HepG2 (cell line): ENCODE data around the gene KRTCAP3. TPM values are rescaled to one million over a fixed set of nuclear protein-coding genes. Genes with fewer than 3 reads are reported as not detected.
"Not testable (repeated sequence)": the region's sequence is repeated elsewhere in the genome, so short reads cannot be mapped to it uniquely, and the experiment has no call there.

Experiments used
- ATAC-seq: fragments of 200-7000 bp; cut with Tn5 transposase; 3 replicates; pipeline ENCODE4 v1.9.1; 2020; ENCODE audit warnings: mild to moderate bottlenecking, moderate library complexity
- BruUV-seq: library from RNA; stranded (reverse); fragments of 400-500 nt; replicated peaks from 2 replicates; lab custom pipeline; 2021; lab: Mats Ljungman, UMichigan
- CTCF ChIA-PET: fragments of 300-600 bp; formaldehyde crosslinking; extraction: SDS; loops from one replicate; lab custom pipeline; 2021; ENCODE audit warnings: low total read pairs, inconsistent platforms, low intra/inter-chr PET ratio; lab: Yijun Ruan, JAX
- POLR2A ChIA-PET: fragments of 350-600 bp; sonication (Branson Sonifier 250); formaldehyde crosslinking; loops from one replicate; lab custom pipeline; 2020; ENCODE audit warnings: antibody characterized with exemption, inconsistent platforms; lab: Yijun Ruan, JAX
- DNase-seq: peaks from one replicate; pipeline ENCODE4 v3.0.0-alpha.2; 2015; ENCODE audit warnings: low spot score
- FAIRE-seq: peaks from 3 replicates; lab custom pipeline; 2011; peaks lifted over from hg19 to GRCh38; lab: Jason Lieb, UNC
- H2AFZ ChIP-seq: one replicate; pipeline ENCODE4 v1.6.1; 2011; ENCODE audit warnings: low read length, inconsistent platforms
- H3K27ac ChIP-seq: fragments of 300-600 bp; 3 replicates; pipeline ENCODE4 v1.8.0; 2011; ENCODE audit warnings: mixed run types, mild to moderate bottlenecking, mixed read lengths, low read length, inconsistent platforms; ENCODE audit not compliant: insufficient read depth; ENCODE audit errors: extremely low read length
- H3K27me3 ChIP-seq, 2 experiments: fragments of 200-600 bp in 1 of 2; 2 replicates in 1 of 2; 3 replicates in 1 of 2; pipeline versions ENCODE4 v1.6.0 to v1.8.0; 2011; ENCODE audit warnings: low read length in 2 of 2, mild to moderate bottlenecking in 2 of 2, moderate library complexity in 2 of 2, inconsistent platforms in 1 of 2; ENCODE audit not compliant: insufficient read depth in 2 of 2, control insufficient read depth in 1 of 2
- H3K36me3 ChIP-seq, 2 experiments: fragments of 200-600 bp in 1 of 2; replicated peaks in 1 of 2; 2 replicates in 1 of 2; 3 replicates in 1 of 2; pipeline versions ENCODE4 v1.5.1 to v1.8.0; 2011; ENCODE audit warnings: low read length in 2 of 2, inconsistent platforms in 1 of 2; ENCODE audit not compliant: insufficient read depth in 2 of 2, control insufficient read depth in 1 of 2
- H3K4me1 ChIP-seq: 2 replicates; pipeline ENCODE4 v1.5.1; 2012; ENCODE audit warnings: low read length, inconsistent platforms; ENCODE audit not compliant: insufficient read depth
- H3K4me2 ChIP-seq: 2 replicates; pipeline ENCODE4 v1.6.0; 2011; ENCODE audit warnings: low read depth, low read length, inconsistent platforms
- H3K4me3 ChIP-seq, 3 experiments: fragments of 200-600 bp in 1 of 3; sonication (generic), shearing (Covaris generic) in 1 of 3; replicated peaks in 1 of 3; 2 replicates each; pipeline ENCODE4 v1.5.1; 2011 to 2016; ENCODE audit warnings: low read length in 3 of 3, inconsistent platforms in 2 of 3, low read depth in 2 of 3, mild to moderate bottlenecking in 2 of 3, control low read depth in 1 of 3, mixed read lengths in 1 of 3; ENCODE audit not compliant: insufficient read depth in 1 of 3
- H3K79me2 ChIP-seq: one replicate; pipeline ENCODE4 v1.6.1; 2011; ENCODE audit warnings: low read length, inconsistent platforms; ENCODE audit not compliant: insufficient read depth
- H3K9ac ChIP-seq: 2 replicates; pipeline ENCODE4 v1.6.0; 2011; ENCODE audit warnings: mild to moderate bottlenecking, low read depth, low read length, inconsistent platforms; ENCODE audit not compliant: insufficient read depth
- H3K9me3 ChIP-seq: 2 replicates; pipeline ENCODE4 v1.5.1; 2012; ENCODE audit warnings: mild to moderate bottlenecking, low read length
- H4K20me1 ChIP-seq: 2 replicates; pipeline ENCODE4 v1.6.0; 2011; ENCODE audit warnings: inconsistent platforms, mild to moderate bottlenecking, low read length, moderate library complexity; ENCODE audit not compliant: insufficient read depth
- ADNP ChIP-seq: sonication (generic); formaldehyde crosslinking; IDR thresholded peaks from 2 replicates; pipeline ENCODE4 v1.4.0; 2020; ENCODE audit warnings: missing genetic modification reagents
- HNF1B ChIP-seq: sonication (generic); formaldehyde crosslinking; IDR thresholded peaks from 2 replicates; pipeline ENCODE4 v1.5.1; 2020; ENCODE audit warnings: mild to moderate bottlenecking, moderate library complexity, missing genetic modification reagents
- MED1 ChIP-seq: sonication (generic); formaldehyde crosslinking; IDR thresholded peaks from 2 replicates; pipeline ENCODE4 v1.4.0; 2020; ENCODE audit warnings: missing genetic modification reagents
- PITX1 ChIP-seq: sonication (generic); formaldehyde crosslinking; IDR thresholded peaks from 2 replicates; pipeline ENCODE4 v1.5.1; 2020; ENCODE audit warnings: mild to moderate bottlenecking, missing genetic modification reagents
- RCOR2 ChIP-seq: IDR thresholded peaks from 2 replicates; pipeline ENCODE4 v1.6.1; 2016; ENCODE audit warnings: missing biosample characterization, missing genetic modification reagents
- SRF ChIP-seq: IDR thresholded peaks from 2 replicates; pipeline ENCODE4 v1.6.1; 2011; ENCODE audit warnings: mild to moderate bottlenecking, low read depth, low read length, moderate library complexity
- TBX2 ChIP-seq: sonication (generic); formaldehyde crosslinking; IDR thresholded peaks from 2 replicates; pipeline ENCODE4 v1.5.0; 2020; ENCODE audit warnings: missing genetic modification reagents, mild to moderate bottlenecking, borderline replicate concordance
- ZFY ChIP-seq: sonication (generic); formaldehyde crosslinking; IDR thresholded peaks from 2 replicates; pipeline ENCODE4 v1.4.0; 2020; ENCODE audit warnings: missing genetic modification reagents
- ZGPAT ChIP-seq: IDR thresholded peaks from 2 replicates; pipeline ENCODE4 v1.6.1; 2016; ENCODE audit warnings: mild to moderate bottlenecking
- ZMYM2 ChIP-seq: sonication (generic); formaldehyde crosslinking; IDR thresholded peaks from 2 replicates; pipeline ENCODE4 v1.8.0; 2022; ENCODE audit warnings: mild to moderate bottlenecking, missing genetic modification reagents
- ZMYM4 ChIP-seq: sonication (generic); formaldehyde crosslinking; IDR thresholded peaks from 2 replicates; pipeline ENCODE4 v1.8.1; 2023; ENCODE audit warnings: mild to moderate bottlenecking, missing genetic modification reagents
- ZNF18 ChIP-seq: sonication (generic); formaldehyde crosslinking; IDR thresholded peaks from 2 replicates; pipeline ENCODE4 v1.8.0; 2022; ENCODE audit warnings: mild to moderate bottlenecking, missing genetic modification reagents; ENCODE audit not compliant: insufficient replicate concordance
- ZNF362 ChIP-seq: sonication (generic); formaldehyde crosslinking; IDR thresholded peaks from 2 replicates; pipeline ENCODE4 v1.4.0; 2020; ENCODE audit warnings: missing genetic modification reagents, mild to moderate bottlenecking, borderline replicate concordance
- ZNF503 ChIP-seq: sonication (generic); formaldehyde crosslinking; IDR thresholded peaks from 2 replicates; pipeline ENCODE4 v1.4.0; 2020; ENCODE audit warnings: missing genetic modification reagents
- WGBS: methylation state at CpG from one replicate; pipeline ENCODE4 v1.1.6; 2017; ENCODE audit warnings: low lambda C conversion rate; 5-methylcytosine and 5-hydroxymethylcytosine counted together
- in situ Hi-C: cut with HindIII; loops from 2 replicates; pipeline ENCODE4 v1.10.0; 2017; ENCODE audit warnings: low pct_unique_long_range_greater_than_20kb; ENCODE audit not compliant: extremely low pct_ligation_motif_present
- intact Hi-C: fragments of 100-400 bp; cut with micrococcal nuclease; formaldehyde crosslinking; loops from one replicate; pipeline ENCODE4 v1.10.0; 2022; ENCODE audit not compliant: unreplicated experiment
- polyA plus RNA-seq, 8 experiments: library from polyadenylated mRNA; depleted of rRNA in 3 of 8; stranded (reverse) in 7 of 8; unstranded in 1 of 8; fragments of >200 nt; fragmentation: Illumina TruSeq in 4 of 8; extraction: Trizol in 4 of 8; gene quantifications; 2 replicates each; pipeline versions ENCODE4 v1.2.1 to v1.2.3, GENCODE V29; 2011 to 2016; ENCODE audit warnings: low read depth in 4 of 8, missing spikeins in 1 of 8, mixed read lengths in 1 of 8; ENCODE audit not compliant: insufficient read depth in 1 of 8
- total RNA-seq, 5 experiments: library from RNA; depleted of rRNA; stranded (reverse); fragments of >200 nt; fragmentation: Illumina TruSeq; extraction: Trizol; gene quantifications; 2 replicates each; pipeline ENCODE4 v1.2.3, GENCODE V29; 2016; ENCODE audit warnings: low read depth in 1 of 5

KRTCAP3 gene
- total and polyA plus RNA-seq, 2 of the 13 experiments (the other 11 are each of a cell fraction or from before 2014, with no cell fraction given), result 2.1 to 4.5 TPM

GRCh38 chr2:27425039-27425438 lies 17.1 kb upstream of the KRTCAP3 start:
- H3K9ac ChIP-seq, H3K36me3 ChIP-seq, intact Hi-C loops, H2AFZ ChIP-seq, H3K27me3 ChIP-seq, H3K9me3 ChIP-seq, H3K27ac ChIP-seq, in situ Hi-C loops, FAIRE-seq, BruUV-seq, ATAC-seq, CTCF ChIA-PET: not testable (repeated sequence)
- WGBS, result 19% methylated on average over 10 of the region's 10 CpGs
- H4K20me1 ChIP-seq, result peaks cover 10% of the 10 kb centered on the region
- H3K4me3 ChIP-seq, result peak overlapping the region in 1 of 3 experiments; percentile 24; a peak in 1 of 6 replicates
- POLR2A ChIA-PET, result interaction anchor here (0.8 to 2.1 kb wide), 2 partner anchors 15 to 68 kb away, joined by 3 to 9 read pairs; partner anchors contain the start of genes GTF3C2 and PPM1G
- peak; percentile 44 for DNase-seq
- peaks cover 53% of the 10 kb centered on the region for H3K4me1 ChIP-seq
- peaks cover 10% of the 10 kb centered on the region for H3K79me2 ChIP-seq
- peak overlapping the region; percentile 36; the same call in 1 of the 2 replicates for H3K4me2 ChIP-seq
- TF ChIP-seq ZGPAT (CRISPR knock-in tag), result 0 out of 2 replicates have a peak, but pooled peaks have one; percentile 18
- TF ChIP-seq ZNF362 (CRISPR knock-in tag), result peak; percentile 36; the same call in 1 of the 2 replicates
- TF ChIP-seq ZFY (CRISPR knock-in tag), result peak; percentile 43; the same call in 1 of the 2 replicates
- 0 out of 2 replicates have a peak, but pooled peaks have one; percentile 60 for TF ChIP-seq ZMYM2
- TF ChIP-seq SRF, result 0 out of 2 replicates have a peak, but pooled peaks have one; percentile 20
- TF ChIP-seq TBX2 (CRISPR knock-in tag), result peak; percentile 50; the same call in 1 of the 2 replicates
- TF ChIP-seq ZNF18 (CRISPR knock-in tag), result peak; percentile 65
- TF ChIP-seq ZMYM4 (CRISPR knock-in tag), result 0 out of 2 replicates have a peak, but pooled peaks have one; percentile 34
- peak; percentile 12; the same call in 1 of the 2 replicates for TF ChIP-seq MED1 (CRISPR knock-in tag)
- 0 out of 2 replicates have a peak, but pooled peaks have one; percentile 42 for TF ChIP-seq RCOR2
- TF ChIP-seq HNF1B (CRISPR knock-in tag), result 0 out of 2 replicates have a peak, but pooled peaks have one; percentile 6
- peak; percentile 75; the same call in 1 of the 2 replicates for TF ChIP-seq ADNP (CRISPR knock-in tag)
- TF ChIP-seq ZNF503 (CRISPR knock-in tag), result 0 out of 2 replicates have a peak, but pooled peaks have one; percentile 20
- TF ChIP-seq PITX1 (CRISPR knock-in tag), result peak; percentile 28; the same call in 1 of the 2 replicates
